ENCODE results near the gene TLX1. TPM values are rescaled to one million over a fixed set of nuclear protein-coding genes. Genes with fewer than 3 reads are reported as not detected.

Gene TLX1
- not detected in 2 replicates for total RNA-seq

GRCh38 chr10:101130984-101131961, at the start of gene TLX1:
Gene TLX1 (plus strand): TSS chr10:101131300. CDS start chr10:101131542, 242 bp downstream.
- TF ChIP-seq, protein P1, sequence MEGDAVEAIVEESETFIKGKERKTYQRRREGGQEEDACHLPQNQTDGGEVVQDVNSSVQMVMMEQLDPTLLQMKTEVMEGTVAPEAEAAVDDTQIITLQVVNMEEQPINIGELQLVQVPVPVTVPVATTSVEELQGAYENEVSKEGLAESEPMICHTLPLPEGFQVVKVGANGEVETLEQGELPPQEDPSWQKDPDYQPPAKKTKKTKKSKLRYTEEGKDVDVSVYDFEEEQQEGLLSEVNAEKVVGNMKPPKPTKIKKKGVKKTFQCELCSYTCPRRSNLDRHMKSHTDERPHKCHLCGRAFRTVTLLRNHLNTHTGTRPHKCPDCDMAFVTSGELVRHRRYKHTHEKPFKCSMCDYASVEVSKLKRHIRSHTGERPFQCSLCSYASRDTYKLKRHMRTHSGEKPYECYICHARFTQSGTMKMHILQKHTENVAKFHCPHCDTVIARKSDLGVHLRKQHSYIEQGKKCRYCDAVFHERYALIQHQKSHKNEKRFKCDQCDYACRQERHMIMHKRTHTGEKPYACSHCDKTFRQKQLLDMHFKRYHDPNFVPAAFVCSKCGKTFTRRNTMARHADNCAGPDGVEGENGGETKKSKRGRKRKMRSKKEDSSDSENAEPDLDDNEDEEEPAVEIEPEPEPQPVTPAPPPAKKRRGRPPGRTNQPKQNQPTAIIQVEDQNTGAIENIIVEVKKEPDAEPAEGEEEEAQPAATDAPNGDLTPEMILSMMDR (IDR thresholded peaks at IDR 0.05): no peak

GRCh38 chr10:101085846-101086245, 45.3 kb upstream of the TLX1 start:
- TF ChIP-seq, protein P1 (IDR thresholded peaks at IDR 0.05): no peak
- no peak for ATAC-seq (ENCODE audit: low read depth)
- CTCF ChIA-PET: interaction anchor here (1.0 kb wide), 1 partner anchor 10 kb away, joined by 3 read pairs; no protein-coding TSS in a partner anchor
- H3K9me3 Mint-ChIP-seq: no peaks in the 10 kb centered on the region
- peaks cover 60% of the 10 kb centered on the region for H3K27me3 Mint-ChIP-seq
- POLR2A ChIA-PET: no interaction called here
- H3K4me1 Mint-ChIP-seq: no peaks in the 10 kb centered on the region
- H3K36me3 Mint-ChIP-seq (ENCODE audit: low read depth): no peaks in the 10 kb centered on the region
- H3K27ac Mint-ChIP-seq: no peak overlapping the region
- intact Hi-C loops (cut with micrococcal nuclease): no loop called here
- H3K4me3 Mint-ChIP-seq: no peak overlapping the region
- DNase-seq: no peak

More at GRCh38 chr10:101130984-101131961, at the start of gene TLX1:
- Mint-ChIP-seq H3K4me3 (peak within 1 kb of the TSS; percentile 41), H3K36me3 (ENCODE audit: low read depth) (no peaks in the 10 kb centered on the region), H3K9me3 (no peaks in the 10 kb centered on the region), H3K4me1 (peaks cover 40% of the 10 kb centered on the region), H3K27ac (no peak within 1 kb of the TSS), H3K27me3 (peaks cover 73% of the 10 kb centered on the region)
- POLR2A ChIA-PET: interaction anchor here (0.6 kb wide), 1 partner anchor 41 kb away, joined by 5 read pairs; no protein-coding TSS in a partner anchor
- peak; percentile 23 for DNase-seq
- intact Hi-C loops (cut with micrococcal nuclease): loop anchor here (5.0 to 10.0 kb wide), 2 partner anchors 389 to 1596 kb away; partner anchors contain the start of gene NKX2-3
- ATAC-seq (ENCODE audit: low read depth): no peak
- CTCF ChIA-PET: interaction anchor here (1.0 to 2.5 kb wide), 3 partner anchors 11 to 81 kb away, joined by 3 to 11 read pairs (median 3); no protein-coding TSS in a partner anchor

DNA sequence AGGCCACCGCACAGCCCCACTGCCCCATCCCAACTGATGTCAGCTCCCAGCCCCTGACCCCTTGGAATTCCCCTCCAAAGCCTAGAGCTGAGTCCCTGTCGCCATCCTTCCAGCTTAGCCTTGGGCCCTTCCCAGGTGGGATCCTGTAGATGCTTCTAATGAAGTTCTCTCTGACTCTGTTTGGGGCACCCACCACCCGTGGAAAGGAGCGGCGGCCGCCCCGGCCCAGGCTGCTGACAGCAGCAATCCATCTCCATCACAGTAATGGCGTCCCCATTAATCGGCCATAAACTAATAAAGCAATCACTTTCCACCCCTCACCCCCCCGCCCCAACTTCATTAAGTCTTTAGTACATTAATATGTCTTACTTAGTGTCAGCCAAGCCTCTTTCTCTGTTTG, 43.7 kb upstream of the TLX1 start:
- intact Hi-C loops (cut with micrococcal nuclease): no loop called here
- Mint-ChIP-seq H3K36me3 (ENCODE audit: low read depth) (no peaks in the 10 kb centered on the region), H3K4me3 (no peak overlapping the region), H3K9me3 (no peaks in the 10 kb centered on the region), H3K4me1 (no peaks in the 10 kb centered on the region), H3K27me3 (peaks cover 71% of the 10 kb centered on the region), H3K27ac (no peak overlapping the region)
- ChIA-PET CTCF (interaction anchor here (2.6 kb wide), 1 partner anchor 55 kb away, joined by 6 read pairs; no protein-coding TSS in a partner anchor), POLR2A (no interaction called here)
- DNase-seq: no peak
- no peak for ATAC-seq (ENCODE audit: low read depth)
- TF ChIP-seq, protein P1 (IDR thresholded peaks at IDR 0.05): no peak

DNA sequence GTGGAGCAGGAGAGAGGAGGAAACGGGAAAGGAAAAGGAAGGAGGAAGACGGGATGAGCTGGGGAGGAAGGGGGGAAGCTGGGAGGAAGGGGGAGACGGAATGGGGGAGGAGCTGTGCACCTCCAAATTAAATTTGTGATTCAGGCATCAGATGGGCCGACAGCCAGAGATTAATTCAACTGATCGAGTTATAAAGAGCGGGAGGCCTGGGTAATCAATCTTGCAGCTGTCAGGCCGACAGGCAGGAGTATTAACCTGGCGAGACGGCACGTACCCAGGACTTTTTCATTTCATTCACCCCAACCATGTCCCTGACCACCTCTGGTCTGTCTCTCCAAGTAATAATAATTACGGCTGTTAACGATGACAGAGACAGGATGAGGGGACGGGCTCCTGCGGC, 43.1 kb upstream of the TLX1 start:
- intact Hi-C loops (cut with micrococcal nuclease): no loop called here
- POLR2A ChIA-PET: no interaction called here
- no peak overlapping the region for H3K27ac Mint-ChIP-seq

More for the DNA sequence above, 43.1 kb upstream of the TLX1 start:
- DNase-seq: no peak
- Mint-ChIP-seq H3K27me3 (peaks cover 72% of the 10 kb centered on the region), H3K36me3 (ENCODE audit: low read depth) (no peaks in the 10 kb centered on the region), H3K9me3 (no peaks in the 10 kb centered on the region), H3K4me3 (no peak overlapping the region), H3K4me1 (no peaks in the 10 kb centered on the region)
- CTCF ChIA-PET: interaction anchor here (2.6 kb wide), 1 partner anchor 54 kb away, joined by 6 read pairs; no protein-coding TSS in a partner anchor
- TF ChIP-seq, protein P1 (IDR thresholded peaks at IDR 0.05): no peak
- ATAC-seq (ENCODE audit: low read depth): no peak
